PC-9 (cell line): ENCODE results near the gene HOXC9. TPM values are rescaled to one million over a fixed set of nuclear protein-coding genes. Genes with fewer than 3 reads are reported as not detected.

ENCODE experiments used
- BruUV-seq: library from RNA; stranded (reverse); fragments of 400-500 nt; replicated peaks from 2 replicates; lab custom pipeline; 2021; lab: Mats Ljungman, UMichigan
- CTCF ChIA-PET: fragments of 300-600 bp; sonication (Branson Sonifier 250); formaldehyde crosslinking; loops from one replicate; lab custom pipeline; 2022; ENCODE audit warnings: antibody characterized with exemption; lab: Charles Lee
- POLR2A ChIA-PET: fragments of 300-600 bp; sonication (Branson Sonifier 250); formaldehyde crosslinking; loops from one replicate; lab custom pipeline; 2022; ENCODE audit warnings: antibody characterized with exemption; ENCODE audit not compliant: unreplicated experiment; lab: Charles Lee
- DNase-seq, 2 experiments: peaks; one replicate each; pipeline versions ENCODE4 v3.0.0 to v3.0.0-alpha.2; 2015 to 2022; ENCODE audit warnings: mixed read lengths in 1 of 2
- H2AFZ ChIP-seq: fragments of 200-600 bp; sonication (generic); 2 replicates; pipeline ENCODE4 v1.8.1; 2017; ENCODE audit warnings: antibody characterized with exemption
- H3F3A ChIP-seq: fragments of 200-600 bp; sonication (generic); 2 replicates; pipeline ENCODE4 v1.8.1; 2017; ENCODE audit warnings: antibody characterized with exemption, mild to moderate bottlenecking, low read depth; ENCODE audit not compliant: insufficient read depth
- H3K27ac ChIP-seq: fragments of 200-600 bp; sonication (generic); 2 replicates; pipeline ENCODE4 v1.6.1; 2016; ENCODE audit warnings: mixed run types
- H3K27me3 ChIP-seq: fragments of 200-600 bp; sonication (generic); 2 replicates; pipeline ENCODE4 v1.6.1; 2016; ENCODE audit warnings: low read depth, mixed run types; ENCODE audit not compliant: insufficient read depth
- H3K36me3 ChIP-seq: fragments of 200-600 bp; sonication (generic); 2 replicates; pipeline ENCODE4 v1.6.1; 2016; ENCODE audit warnings: low read depth, mixed run types
- H3K4me1 ChIP-seq: fragments of 200-600 bp; sonication (generic); replicated peaks from 2 replicates; pipeline ENCODE4 v1.6.1; 2016; ENCODE audit warnings: mixed run types; ENCODE audit not compliant: insufficient read depth
- H3K4me2 ChIP-seq: fragments of 200-600 bp; sonication (generic); 2 replicates; pipeline ENCODE4 v1.6.1; 2017; ENCODE audit warnings: mixed run types
- H3K4me3 ChIP-seq: fragments of 200-600 bp; sonication (generic); 2 replicates; pipeline ENCODE4 v1.6.1; 2016; ENCODE audit warnings: mixed run types
- H3K79me2 ChIP-seq: fragments of 200-600 bp; sonication (generic); 2 replicates; pipeline ENCODE4 v1.6.1; 2017; ENCODE audit warnings: low read depth, mixed run types
- H3K9me2 ChIP-seq: fragments of 200-600 bp; sonication (generic); 2 replicates; pipeline ENCODE4 v1.8.1; 2017; ENCODE audit warnings: mild to moderate bottlenecking; ENCODE audit not compliant: insufficient read depth
- H3K9me3 ChIP-seq: fragments of 200-600 bp; sonication (generic); 2 replicates; pipeline ENCODE4 v1.8.1; 2016; ENCODE audit warnings: low read depth; ENCODE audit not compliant: insufficient read depth
- H4K20me1 ChIP-seq: fragments of 200-600 bp; sonication (generic); 2 replicates; pipeline ENCODE4 v1.8.1; 2017; ENCODE audit not compliant: insufficient read depth
- EZH2 ChIP-seq: fragments of 200-600 bp; sonication (generic); IDR thresholded peaks from 2 replicates; pipeline ENCODE4 v1.8.0; 2017; ENCODE audit warnings: antibody characterized with exemption, low read depth
- intact Hi-C: fragments of 100-400 bp; cut with micrococcal nuclease; formaldehyde crosslinking; loops from one replicate; pipeline ENCODE4 v1.10.0; 2022; ENCODE audit not compliant: unreplicated experiment
- total RNA-seq: library from RNA; stranded (reverse); gene quantifications from 2 replicates; pipeline ENCODE4 v1.2.3, GENCODE V29; 2021
- TF ChIP-seq, protein P1 (sequence below): fragments of 200-600 bp; sonication (generic); conservative IDR thresholded peaks from 2 replicates; pipeline ENCODE4 v1.6.1; 2017; ENCODE audit warnings: mixed run types, antibody characterized with exemption, mild to moderate bottlenecking, moderate library complexity

Gene HOXC9
- total RNA-seq, 1 experiment from 2014 or later = 10.2 TPM

DNA sequence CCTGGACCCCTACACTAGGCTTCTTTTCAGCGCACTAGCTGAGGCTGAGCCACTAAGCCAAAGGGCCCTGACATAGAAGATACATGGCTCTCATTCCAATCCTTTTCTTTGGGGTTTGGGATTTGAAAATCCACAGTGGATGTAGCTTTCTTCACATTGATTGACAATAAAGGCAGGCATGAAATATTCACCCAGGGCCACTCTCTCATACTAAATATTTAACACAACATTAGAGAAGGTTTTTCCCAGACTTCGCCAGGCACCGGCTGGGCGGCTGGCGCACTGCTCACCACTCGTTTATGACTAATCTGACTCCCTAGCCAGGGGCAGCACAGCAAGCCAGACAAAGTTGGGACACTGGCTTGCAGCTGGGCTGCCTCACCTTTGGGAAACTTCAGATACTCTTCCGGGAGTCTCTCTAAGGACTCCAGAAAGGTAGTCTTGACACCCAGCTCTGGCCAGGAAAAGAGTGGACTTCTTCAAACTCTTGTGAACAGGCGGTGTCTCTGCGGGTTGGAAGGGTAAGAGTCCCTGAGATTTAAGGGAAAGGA lies 27.7 kb upstream of the HOXC9 start:
- Histone ChIP-seq H3K27ac (no peak overlapping the region), H3F3A (peaks cover under 1% of the 10 kb centered on the region; the same call in 1 of the 2 replicates), H3K36me3 (no peaks in the 10 kb centered on the region), H3K27me3 (no peaks in the 10 kb centered on the region), H3K9me3 (no peaks in the 10 kb centered on the region), H3K4me3 (no peak overlapping the region), H2AFZ (no peak overlapping the region), H3K4me2 (peak overlapping the region; percentile 69), H3K9me2 (no peaks in the 10 kb centered on the region), H3K79me2 (no peaks in the 10 kb centered on the region), H4K20me1 (no peaks in the 10 kb centered on the region), H3K4me1 (peaks cover 7% of the 10 kb centered on the region)
- intact Hi-C loops = no loop called here
- POLR2A ChIA-PET = interaction anchor here (0.6 kb wide), 1 partner anchor 72 kb away, joined by 7 read pairs; no protein-coding TSS in a partner anchor
- DNase-seq = peak; percentile 41 to 47
- CTCF ChIA-PET = interaction anchor here (0.6 kb wide), 1 partner anchor 24 kb away, joined by 16 read pairs; no protein-coding TSS in a partner anchor
- no peak for TF ChIP-seq EZH2
- TF ChIP-seq, protein P1, sequence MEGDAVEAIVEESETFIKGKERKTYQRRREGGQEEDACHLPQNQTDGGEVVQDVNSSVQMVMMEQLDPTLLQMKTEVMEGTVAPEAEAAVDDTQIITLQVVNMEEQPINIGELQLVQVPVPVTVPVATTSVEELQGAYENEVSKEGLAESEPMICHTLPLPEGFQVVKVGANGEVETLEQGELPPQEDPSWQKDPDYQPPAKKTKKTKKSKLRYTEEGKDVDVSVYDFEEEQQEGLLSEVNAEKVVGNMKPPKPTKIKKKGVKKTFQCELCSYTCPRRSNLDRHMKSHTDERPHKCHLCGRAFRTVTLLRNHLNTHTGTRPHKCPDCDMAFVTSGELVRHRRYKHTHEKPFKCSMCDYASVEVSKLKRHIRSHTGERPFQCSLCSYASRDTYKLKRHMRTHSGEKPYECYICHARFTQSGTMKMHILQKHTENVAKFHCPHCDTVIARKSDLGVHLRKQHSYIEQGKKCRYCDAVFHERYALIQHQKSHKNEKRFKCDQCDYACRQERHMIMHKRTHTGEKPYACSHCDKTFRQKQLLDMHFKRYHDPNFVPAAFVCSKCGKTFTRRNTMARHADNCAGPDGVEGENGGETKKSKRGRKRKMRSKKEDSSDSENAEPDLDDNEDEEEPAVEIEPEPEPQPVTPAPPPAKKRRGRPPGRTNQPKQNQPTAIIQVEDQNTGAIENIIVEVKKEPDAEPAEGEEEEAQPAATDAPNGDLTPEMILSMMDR = no peak
- BruUV-seq = no TSS peak

DNA sequence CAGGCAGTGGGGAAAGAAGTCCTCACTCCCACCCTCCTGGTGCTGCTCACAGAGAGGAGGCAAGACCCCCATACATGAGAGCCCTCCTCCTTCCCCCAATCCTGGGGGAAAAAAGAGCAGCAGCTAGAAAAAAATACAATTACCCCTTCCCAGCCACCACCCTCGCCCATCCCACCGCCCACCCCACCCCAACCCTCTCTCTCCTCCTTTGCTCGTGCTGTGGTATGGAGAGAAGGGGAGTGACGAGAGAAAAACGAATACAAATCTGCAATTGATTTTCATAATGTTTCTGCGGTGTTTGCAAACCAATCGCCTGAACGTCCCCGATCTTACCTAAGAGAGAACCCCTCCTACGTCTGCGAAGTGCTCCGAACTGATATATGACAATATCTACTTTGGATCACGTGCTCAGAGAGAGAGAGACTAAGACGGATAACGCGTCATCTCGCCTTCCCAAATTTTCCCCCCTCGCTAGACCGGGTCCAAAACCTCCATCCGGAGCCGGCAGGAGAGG lies 27.2 kb upstream of the HOXC9 start, which contains the start of gene HOXC11:
Gene HOXC11 (plus strand): TSS at position 405 of the 514 bp plus-strand sequence. CDS start 116 bp downstream, outside the sequence.
- no peak for DNase-seq
- Histone ChIP-seq H3K79me2 (no peaks in the 10 kb centered on the region), H3K36me3 (no peaks in the 10 kb centered on the region), H3K27me3 (no peaks in the 10 kb centered on the region), H3K4me2 (peak within 1 kb of the TSS; percentile 69), H2AFZ (peak within 1 kb of the TSS; percentile 91), H3K4me3 (peak within 1 kb of the TSS; percentile 72), H3K9me3 (no peaks in the 10 kb centered on the region), H3K4me1 (0 out of 2 replicates have a peak, but pooled peaks cover 1% of the 10 kb centered on the region), H3K9me2 (no peaks in the 10 kb centered on the region), H3K27ac (no peak within 1 kb of the TSS), H4K20me1 (no peaks in the 10 kb centered on the region), H3F3A (peaks cover 5% of the 10 kb centered on the region; the same call in 1 of the 2 replicates)
- ChIA-PET CTCF (interaction anchor here (0.6 kb wide), 1 partner anchor 22 kb away, joined by 3 read pairs; no protein-coding TSS in a partner anchor), POLR2A (no interaction called here)
- TF ChIP-seq, protein P1 = no peak
- no peak for TF ChIP-seq EZH2
- intact Hi-C loops = no loop called here
- no TSS peak for BruUV-seq

DNA sequence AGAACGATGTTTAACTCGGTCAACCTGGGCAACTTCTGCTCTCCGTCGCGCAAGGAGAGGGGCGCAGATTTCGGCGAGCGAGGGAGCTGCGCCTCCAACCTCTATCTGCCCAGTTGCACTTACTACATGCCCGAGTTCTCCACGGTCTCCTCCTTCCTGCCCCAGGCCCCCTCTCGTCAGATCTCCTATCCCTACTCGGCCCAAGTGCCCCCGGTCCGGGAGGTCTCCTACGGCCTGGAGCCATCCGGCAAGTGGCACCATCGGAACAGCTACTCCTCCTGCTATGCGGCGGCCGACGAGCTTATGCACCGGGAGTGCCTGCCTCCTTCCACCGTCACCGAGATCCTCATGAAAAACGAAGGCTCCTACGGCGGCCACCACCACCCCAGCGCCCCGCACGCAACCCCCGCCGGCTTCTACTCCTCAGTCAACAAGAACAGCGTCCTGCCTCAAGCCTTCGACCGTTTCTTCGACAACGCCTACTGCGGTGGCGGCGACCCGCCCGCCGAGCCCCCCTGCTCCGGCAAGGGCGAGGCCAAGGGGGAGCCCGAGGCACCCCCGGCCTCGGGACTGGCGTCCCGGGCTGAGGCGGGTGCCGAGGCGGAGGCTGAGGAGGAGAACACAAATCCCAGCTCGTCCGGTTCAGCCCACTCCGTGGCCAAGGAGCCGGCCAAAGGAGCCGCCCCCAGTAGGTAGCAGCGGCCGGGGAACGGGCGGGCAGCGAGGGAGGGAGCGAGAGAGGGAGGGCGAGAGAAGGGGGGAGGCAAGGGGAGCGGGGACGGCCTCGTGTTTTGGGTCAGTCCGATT lies 26.5 kb upstream of the HOXC9 start:
- peak in 1 of 2 experiments; percentile 39 for DNase-seq
- Histone ChIP-seq H3F3A (peaks cover 5% of the 10 kb centered on the region; the same call in 1 of the 2 replicates), H2AFZ (peak overlapping the region; percentile 91), H3K36me3 (no peaks in the 10 kb centered on the region), H3K79me2 (no peaks in the 10 kb centered on the region), H3K9me3 (no peaks in the 10 kb centered on the region), H3K27me3 (no peaks in the 10 kb centered on the region), H3K27ac (no peak overlapping the region), H3K4me3 (peak overlapping the region; percentile 72), H3K4me1 (no peaks in the 10 kb centered on the region), H4K20me1 (no peaks in the 10 kb centered on the region), H3K9me2 (no peaks in the 10 kb centered on the region), H3K4me2 (peak overlapping the region; percentile 69)
- POLR2A ChIA-PET = interaction anchor here (0.6 to 0.7 kb wide), 3 partner anchors 22 to 175 kb away, joined by 3 to 9 read pairs (median 8); no protein-coding TSS in a partner anchor
- BruUV-seq = TSS peak; percentile 55
- TF ChIP-seq, protein P1 = no peak
- no peak for TF ChIP-seq EZH2
- intact Hi-C loops = no loop called here
- CTCF ChIA-PET = interaction anchor here (0.6 kb wide), 1 partner anchor 22 kb away, joined by 3 read pairs; no protein-coding TSS in a partner anchor
